T-helper 1 cell treated with Interleukin-12 subunit alpha and Interleukin-12 subunit beta and Interleukin-4 antibody, amounts not matched to agents 30 ng/mL and 1 ng/mL, for 36 hours (primary cell): ENCODE measurements around the gene MS4A6A. TPM values are rescaled to one million over a fixed set of nuclear protein-coding genes. Genes with fewer than 3 reads are reported as not detected.
"Not testable (repeated sequence)": the region's sequence is repeated elsewhere in the genome, so short reads cannot be mapped to it uniquely, and the experiment has no call there.

Experiments used
- intact Hi-C: fragments of 100-400 bp; cut with micrococcal nuclease; formaldehyde crosslinking; loops from one replicate; pipeline ENCODE4 v1.15.1; 2024
- total RNA-seq: library from RNA; stranded (reverse); gene quantifications from 2 replicates; pipeline ENCODE4 v1.2.3, GENCODE V29; 2022

The MS4A6A gene
- total RNA-seq, 1 donor from 2014 or later: not detected

DNA sequence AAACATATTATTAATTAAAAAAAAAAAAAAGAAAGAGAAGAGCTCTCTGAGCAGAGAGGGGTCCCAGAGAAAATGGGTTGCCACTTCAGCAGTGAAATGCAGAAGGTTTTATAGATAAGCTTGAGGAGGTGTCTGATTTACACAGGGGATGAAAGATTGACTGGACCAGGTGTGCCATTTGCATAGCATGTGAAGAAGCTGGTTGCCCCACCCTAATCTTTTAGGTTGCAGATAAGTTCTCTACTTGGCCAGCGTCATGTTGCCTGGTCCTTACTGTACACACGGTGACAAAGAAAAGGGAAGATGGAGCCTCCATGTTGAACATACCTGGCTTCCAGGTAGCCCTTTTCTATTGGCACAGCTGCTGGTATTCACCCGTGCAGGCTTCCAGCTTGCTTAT, 53.0 kb downstream of the MS4A6A start:
- intact Hi-C loops: loop anchor here (1.0 kb wide), 1 partner anchor 307 kb away; no protein-coding TSS in a partner anchor

- intact Hi-C loops: not testable (repeated sequence)
Measured at GRCh38 chr11:60128866-60129265, 54.0 kb downstream of the MS4A6A start.

- intact Hi-C loops: no loop called here
Measured at GRCh38 chr11:60128376-60128775, 54.5 kb downstream of the MS4A6A start.

DNA sequence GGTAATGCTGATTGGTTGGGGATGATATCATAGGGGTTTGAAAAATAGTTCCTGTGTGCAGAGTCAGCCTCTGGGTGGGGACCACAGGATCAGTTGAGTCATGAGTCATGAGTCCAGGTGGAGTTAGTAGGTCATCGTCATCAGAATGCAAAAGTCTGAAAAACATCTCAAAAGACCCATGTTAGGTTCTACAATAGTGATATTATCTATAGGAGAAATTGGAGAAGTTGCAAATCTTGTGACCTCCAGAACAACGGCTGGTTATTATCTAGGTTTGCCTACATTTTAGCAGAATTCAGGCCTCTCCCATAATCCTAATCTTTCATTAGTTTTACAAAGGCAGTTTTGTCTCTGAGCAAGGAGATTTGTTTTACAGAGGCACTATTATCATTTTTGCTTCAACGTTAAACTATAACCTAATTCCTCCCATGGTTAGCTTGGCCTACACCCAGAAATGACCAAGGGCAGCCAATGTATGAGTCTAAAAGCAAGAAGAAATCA, 55.5 kb downstream of the MS4A6A start:
- intact Hi-C loops: no loop called here

DNA sequence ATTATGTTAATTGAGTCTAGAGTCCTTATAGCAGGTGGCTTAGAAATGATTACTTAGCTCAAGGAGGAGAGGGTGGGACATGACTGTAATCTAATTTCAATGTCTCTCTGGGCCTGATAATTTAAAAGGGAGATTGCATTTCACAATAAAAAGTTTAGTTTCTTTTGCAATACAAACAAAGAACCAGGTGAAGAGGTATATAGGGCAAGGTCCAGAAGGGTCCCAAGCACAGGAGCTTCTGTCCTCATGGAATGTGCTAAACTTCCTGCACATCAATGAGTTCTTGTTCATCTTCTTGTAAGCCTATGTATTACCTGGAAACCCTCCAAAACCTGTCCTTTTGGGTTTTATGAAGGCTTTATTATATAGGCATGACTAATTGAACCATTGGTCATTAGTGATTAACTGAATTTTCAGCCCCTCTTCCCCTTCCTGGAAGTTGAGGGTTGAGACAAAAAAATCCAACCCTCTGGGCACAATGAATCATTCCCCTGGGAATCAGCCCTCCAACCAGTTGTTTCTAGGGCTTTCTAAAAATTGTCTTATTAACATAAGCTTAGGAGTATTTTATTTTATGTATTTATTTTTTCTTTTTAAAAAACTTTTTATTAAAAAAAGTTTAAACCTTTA, 56.8 kb downstream of the MS4A6A start:
- intact Hi-C loops: no loop called here

- intact Hi-C loops: no loop called here
Measured at GRCh38 chr11:60124802-60125432, 58.0 kb downstream of the MS4A6A start.

Other genes starting within 250 kb of the MS4A6A start
- gene OOSP1, start 244.7 kb downstream of the MS4A6A start, total RNA-seq: 0.27 TPM in 1 of 2 replicates, not detected in the other
- gene OOSP4A, start 219.1 kb downstream of the MS4A6A start, total RNA-seq: not detected in 2 replicates
- not detected in 2 replicates for gene OOSP4B, start 165.9 kb downstream of the MS4A6A start, total RNA-seq
- not detected in 2 replicates for gene OOSP2, start 142.7 kb downstream of the MS4A6A start, total RNA-seq
- not detected in 2 replicates for gene MS4A3, start 126.4 kb downstream of the MS4A6A start, total RNA-seq
- not detected in 2 replicates for gene MS4A2, start 94.4 kb downstream of the MS4A6A start, total RNA-seq
- 0.20 TPM in 1 of 2 replicates, not detected in the other for gene MS4A4E, start 60.1 kb upstream of the MS4A6A start, total RNA-seq
- gene MS4A4A, start 97.6 kb upstream of the MS4A6A start, total RNA-seq: not detected in 2 replicates
- not detected in 2 replicates for gene MS4A6E, start 144.2 kb upstream of the MS4A6A start, total RNA-seq
- not detected in 2 replicates for gene MS4A7, start 195.4 kb upstream of the MS4A6A start, total RNA-seq
- gene MS4A14, start 213.4 kb upstream of the MS4A6A start, total RNA-seq: not detected in 2 replicates
- not detected in 2 replicates for gene MS4A5, start 246.5 kb upstream of the MS4A6A start, total RNA-seq